Cerebellar nuclear complex (tissue), 1 donor: ENCODE measurements around the gene FRMD5.
"Not testable (repeated sequence)": the region's sequence is repeated elsewhere in the genome, so short reads cannot be mapped to it uniquely, and the experiment has no call there.

Source experiments
- DNase-seq, 2 experiments: peaks; one replicate each; lab custom pipeline; 2025; lab: John Stamatoyannopoulos, UW

The FRMD5 gene

GRCh38 chr15:43831519-43832052, 363.5 kb downstream of the FRMD5 start:
- not testable (repeated sequence) for DNase-seq

GRCh38 chr15:43830691-43831275, 364.3 kb downstream of the FRMD5 start:
- DNase-seq: not testable (repeated sequence)

- DNase-seq: not testable (repeated sequence)
These were observed 365.0 kb downstream of the FRMD5 start for GRCh38 chr15:43829951-43830540.

- DNase-seq: no peak
These were observed 366.9 kb downstream of the FRMD5 start for GRCh38 chr15:43828061-43828657.

- peak in 1 of 2 experiments; percentile 13 for DNase-seq
These were observed 368.3 kb downstream of the FRMD5 start, which contains the start of gene WDR76 for GRCh38 chr15:43826508-43827341. Gene WDR76, plus strand, starts transcription at chr15:43827002. Its CDS starts 31 bp downstream, at chr15:43827033.

- no peak for DNase-seq
These were observed 369.0 kb downstream of the FRMD5 start for GRCh38 chr15:43826029-43826507.

- DNase-seq: not testable (repeated sequence)
These were observed 369.8 kb downstream of the FRMD5 start for GRCh38 chr15:43825305-43825704.

GRCh38 chr15:43824302-43825246, 370.5 kb downstream of the FRMD5 start, which contains the start of gene MFAP1:
Gene MFAP1, minus strand, starts transcription at chr15:43824690. Its CDS starts 121 bp downstream, at chr15:43824569.
- DNase-seq: peak; percentile 74 to 93

- DNase-seq: no peak
These were observed 373.6 kb downstream of the FRMD5 start for GRCh38 chr15:43821505-43821904.
